GM12891 (cell line): Measurements from ENCODE around the gene CLCN7.

ENCODE experiments used
- POLR2AphosphoS5 ChIP-seq: IDR thresholded peaks from 2 replicates; pipeline ENCODE4 v1.6.1; 2011; ENCODE audit warnings: low read depth, low read length, control low read depth
- SPI1 ChIP-seq: IDR thresholded peaks from 2 replicates; pipeline ENCODE4 v1.6.1; 2011; ENCODE audit warnings: low read depth, low read length, control low read depth

GRCh38 chr16:1420111-1420539 lies 54.7 kb downstream of the CLCN7 start:
- TF ChIP-seq POLR2AphosphoS5 (0 out of 2 replicates have a peak, but pooled peaks have one; percentile 7), SPI1 (no peak)
